H1 (cell line): ENCODE measurements around the gene EIF4EBP2. TPM values are rescaled to one million over a fixed set of nuclear protein-coding genes. Genes with fewer than 3 reads are reported as not detected.

Source experiments
- BRCA1 ChIP-seq: IDR thresholded peaks from 2 replicates; pipeline ENCODE4 v1.6.1; 2012; ENCODE audit warnings: low read depth, low read length, improper control_type of control experiment
- polyA plus RNA-seq, 7 experiments: library from polyadenylated mRNA; depleted of rRNA in 3 of 7; stranded (reverse) in 5 of 7; unstranded in 2 of 7; fragments of >200 nt in 5 of 7; fragments of 200-250 nt in 2 of 7; gene quantifications; 1 replicate in 5 of 7; 2 replicates in 1 of 7; 4 replicates in 1 of 7; pipeline versions ENCODE4 v1.2.1 to v1.2.3, GENCODE V29; 2011 to 2013; ENCODE audit warnings: missing spikeins in 2 of 7, mixed read lengths in 2 of 7
- total RNA-seq: library from RNA; stranded (reverse); fragmentation: NEBNext Ultra II Directional; extraction: Animal tissue kit (Norgen Biotek cat#: 25700); gene quantifications from 2 replicates; pipeline ENCODE4 v1.2.1, GENCODE V29; 2021

The EIF4EBP2 gene
- total and polyA plus RNA-seq, 2 of the 8 experiments (the other 6 are each of a cell fraction or from before 2014, with no cell fraction given), result 55.3 to 144 TPM

GRCh38 chr10:70440296-70441160, 36.6 kb downstream of the EIF4EBP2 start (continued):
- TF ChIP-seq BRCA1, result no peak
